Kidney capillary endothelial cell (primary cell): ENCODE measurements around the gene SNX27.
"Not testable (repeated sequence)": the region's sequence is repeated elsewhere in the genome, so short reads cannot be mapped to it uniquely, and the experiment has no call there.

Experiments
- DNase-seq: peaks from one replicate; pipeline ENCODE4 v3.0.0-alpha.2; 2018; ENCODE audit warnings: low spot score

The SNX27 gene

GRCh38 chr1:151721788-151722510, 110.1 kb downstream of the SNX27 start:
- DNase-seq = no peak

- DNase-seq = no peak
Measured at GRCh38 chr1:151723726-151724370, 112.0 kb downstream of the SNX27 start.

- DNase-seq = no peak
Measured at GRCh38 chr1:151728151-151729054, 116.6 kb downstream of the SNX27 start.

GRCh38 chr1:151729157-151729965, 117.5 kb downstream of the SNX27 start:
- DNase-seq = no peak

- DNase-seq = no peak
Measured at GRCh38 chr1:151729966-151730291, 118.1 kb downstream of the SNX27 start.

- no peak for DNase-seq
Measured at GRCh38 chr1:151733126-151733525, 121.3 kb downstream of the SNX27 start.

- not testable (repeated sequence) for DNase-seq
Measured at GRCh38 chr1:151733995-151734394, 122.1 kb downstream of the SNX27 start.

- DNase-seq = no peak
Measured at GRCh38 chr1:151737026-151737425, 125.2 kb downstream of the SNX27 start.

GRCh38 chr1:151737479-151737878, 125.6 kb downstream of the SNX27 start:
- no peak for DNase-seq

GRCh38 chr1:151739590-151740355, 127.9 kb downstream of the SNX27 start:
- DNase-seq = no peak

- no peak for DNase-seq
Measured at GRCh38 chr1:151741516-151741915, 129.7 kb downstream of the SNX27 start.
